Immature natural killer cell (primary cell): ENCODE results near the gene MT2A. TPM values are rescaled to one million over a fixed set of nuclear protein-coding genes. Genes with fewer than 3 reads are reported as not detected.

Experiments
- polyA plus RNA-seq, 3 donors: library from polyadenylated mRNA; unstranded; fragments of 300-500 nt; fragmentation: Illumina TruSeq; gene quantifications; one replicate each; pipeline ENCODE4 v1.2.3, GENCODE V29; 2021

The MT2A gene
- polyA plus RNA-seq, 3 donors from 2014 or later = 139 to 321 (median 313) TPM

Other genes starting within 250 kb of the MT2A start
- 10 to 100 TPM; 17.8 to 63.3 (median 40.3) TPM for gene AMFR, start 183.0 kb upstream of the MT2A start, polyA plus RNA-seq
- gene NUDT21, start 157.3 kb upstream of the MT2A start, polyA plus RNA-seq = 10 to 100 TPM; 71.2 to 79.8 (median 76.8) TPM
- 10 to 100 TPM; 61.1 to 96.7 (median 80.5) TPM for gene OGFOD1, start 157.0 kb upstream of the MT2A start, polyA plus RNA-seq
- gene BBS2, start 88.6 kb upstream of the MT2A start, polyA plus RNA-seq = 10 to 100 TPM; 16.9 to 25.6 (median 19.2) TPM
- not detected for gene MT4, start 43.5 kb upstream of the MT2A start, polyA plus RNA-seq
- not detected for gene MT3, start 19.1 kb upstream of the MT2A start, polyA plus RNA-seq
- gene MT1E, start 17.2 kb downstream of the MT2A start, polyA plus RNA-seq = 1 to 10 TPM in 2 of 3 donors, not detected in 1; 1.4 to 2.5 TPM
- gene MT1M, start 24.1 kb downstream of the MT2A start, polyA plus RNA-seq = not detected
- gene MT1A, start 30.1 kb downstream of the MT2A start, polyA plus RNA-seq = not detected
- not detected for gene MT1B, start 43.3 kb downstream of the MT2A start, polyA plus RNA-seq
- 10 to 100 TPM in 2 of 3 donors, 1 to 10 TPM in 1; 6.4 to 39.1 (median 20.6) TPM for gene MT1F, start 49.4 kb downstream of the MT2A start, polyA plus RNA-seq
- gene MT1G, start 59.5 kb downstream of the MT2A start, polyA plus RNA-seq = not detected
- not detected for gene MT1H, start 61.2 kb downstream of the MT2A start, polyA plus RNA-seq
- gene MT1X, start 73.9 kb downstream of the MT2A start, polyA plus RNA-seq = 10 to 100 TPM; 23.2 to 73.5 (median 69.4) TPM
- gene NUP93, start 121.5 kb downstream of the MT2A start, polyA plus RNA-seq = 10 to 100 TPM; 57.1 to 91.4 (median 68.3) TPM